ENCODE data around the gene OR52M1. TPM values are rescaled to one million over a fixed set of nuclear protein-coding genes. Genes with fewer than 3 reads are reported as not detected.
A peak's percentile ranks its signal among the peaks of the same experiment; 100 is the strongest.
"Not testable (repeated sequence)": the region's sequence is repeated elsewhere in the genome, so short reads cannot be mapped to it uniquely, and the experiment has no call there.

The OR52M1 gene
- total RNA-seq (2014; rRNA removed; shearing (Covaris generic)): not detected in 2 replicates

GRCh38 chr11:4544891-4545290 is at the start of gene OR52M1:
TSS of gene OR52M1 (plus strand) at chr11:4545191. CDS start at chr11:4545191, 0 bp downstream.
- DNase-seq (ENCODE audit: low spot score): no peak

GRCh38 chr11:4495487-4495886 is 49.5 kb upstream of the OR52M1 start:
- DNase-seq (ENCODE audit: low spot score): no peak

- no peak for DNase-seq (ENCODE audit: low spot score)
Measured at GRCh38 chr11:4495986-4496385, 49.0 kb upstream of the OR52M1 start.

GRCh38 chr11:4496557-4497248 is 48.3 kb upstream of the OR52M1 start:
- DNase-seq (ENCODE audit: low spot score): no peak

GRCh38 chr11:4508886-4509285 is 36.1 kb upstream of the OR52M1 start:
- no peak for DNase-seq (ENCODE audit: low spot score)

GRCh38 chr11:4511282-4512245 is 33.4 kb upstream of the OR52M1 start:
- no peak for DNase-seq (ENCODE audit: low spot score)

- no peak for DNase-seq (ENCODE audit: low spot score)
Measured at GRCh38 chr11:4514196-4514595, 30.8 kb upstream of the OR52M1 start.

GRCh38 chr11:4522339-4522738 is 22.7 kb upstream of the OR52M1 start:
- no peak for DNase-seq (ENCODE audit: low spot score)

- no peak for DNase-seq (ENCODE audit: low spot score)
Measured at GRCh38 chr11:4522752-4523151, 22.2 kb upstream of the OR52M1 start.

- no peak for DNase-seq (ENCODE audit: low spot score)
Measured at GRCh38 chr11:4523666-4524065, 21.3 kb upstream of the OR52M1 start.

GRCh38 chr11:4527926-4528325 is 17.1 kb upstream of the OR52M1 start:
- no peak for DNase-seq (ENCODE audit: low spot score)

- DNase-seq (ENCODE audit: low spot score): not testable (repeated sequence)
Measured at GRCh38 chr11:4531686-4532085, 13.3 kb upstream of the OR52M1 start.

- peak; percentile 67 for DNase-seq (ENCODE audit: low spot score)
Measured at GRCh38 chr11:4539603-4540219, 5.3 kb upstream of the OR52M1 start.

GRCh38 chr11:4541071-4541470 is 3.9 kb upstream of the OR52M1 start:
- DNase-seq (ENCODE audit: low spot score): no peak

GRCh38 chr11:4543561-4543960 is 1.4 kb upstream of the OR52M1 start:
- DNase-seq (ENCODE audit: low spot score): no peak

GRCh38 chr11:4546878-4547277 is 1.9 kb downstream of the OR52M1 start:
- DNase-seq (ENCODE audit: low spot score): no peak

- no peak for DNase-seq (ENCODE audit: low spot score)
Measured at GRCh38 chr11:4547416-4547815, 2.4 kb downstream of the OR52M1 start.

- peak; percentile 26 for DNase-seq (ENCODE audit: low spot score)
Measured at GRCh38 chr11:4551346-4551979, 6.5 kb downstream of the OR52M1 start.

GRCh38 chr11:4559527-4560440 is 14.8 kb downstream of the OR52M1 start:
- DNase-seq (ENCODE audit: low spot score): no peak

- DNase-seq (ENCODE audit: low spot score): peak; percentile 52
Measured at GRCh38 chr11:4560467-4560866, 15.5 kb downstream of the OR52M1 start.

- DNase-seq (ENCODE audit: low spot score): no peak
Measured at GRCh38 chr11:4565371-4565770, 20.4 kb downstream of the OR52M1 start.
